Measurements from ENCODE around the gene RBL1.
"Not testable (repeated sequence)": the region's sequence is repeated elsewhere in the genome, so short reads cannot be mapped to it uniquely, and the experiment has no call there.

RBL1 gene

GRCh38 chr20:37000171-37000570 is 95.6 kb downstream of the RBL1 start:
- in situ Hi-C loops (cut with MboI; ENCODE audit: low sequenced_read_pairs) = not testable (repeated sequence)

GRCh38 chr20:36998652-36999051 is 97.1 kb downstream of the RBL1 start:
- in situ Hi-C loops (cut with MboI; ENCODE audit: low sequenced_read_pairs) = no loop called here

- in situ Hi-C loops (cut with MboI; ENCODE audit: low sequenced_read_pairs) = no loop called here
Observed at GRCh38 chr20:36997121-36997520, 98.7 kb downstream of the RBL1 start.

GRCh38 chr20:36994221-36994620 is 101.6 kb downstream of the RBL1 start:
- in situ Hi-C loops (cut with MboI; ENCODE audit: low sequenced_read_pairs) = not testable (repeated sequence)

- in situ Hi-C loops (cut with MboI; ENCODE audit: low sequenced_read_pairs) = no loop called here
Observed at GRCh38 chr20:36992802-36993334, 102.9 kb downstream of the RBL1 start.

- in situ Hi-C loops (cut with MboI; ENCODE audit: low sequenced_read_pairs) = no loop called here
Observed at GRCh38 chr20:36991703-36992102, 104.1 kb downstream of the RBL1 start.

GRCh38 chr20:36989797-36990196 is 106.0 kb downstream of the RBL1 start:
- in situ Hi-C loops (cut with MboI; ENCODE audit: low sequenced_read_pairs) = no loop called here

- in situ Hi-C loops (cut with MboI; ENCODE audit: low sequenced_read_pairs) = no loop called here
Observed at GRCh38 chr20:36988494-36988966, 107.3 kb downstream of the RBL1 start.

GRCh38 chr20:36984257-36984638 is 111.5 kb downstream of the RBL1 start:
- in situ Hi-C loops (cut with MboI; ENCODE audit: low sequenced_read_pairs) = no loop called here

- in situ Hi-C loops (cut with MboI; ENCODE audit: low sequenced_read_pairs) = no loop called here
Observed at GRCh38 chr20:36975099-36975818, 120.5 kb downstream of the RBL1 start.

GRCh38 chr20:36974660-36975059 is 121.1 kb downstream of the RBL1 start:
- in situ Hi-C loops (cut with MboI; ENCODE audit: low sequenced_read_pairs) = no loop called here

GRCh38 chr20:36971103-36971502 is 124.7 kb downstream of the RBL1 start:
- in situ Hi-C loops (cut with MboI; ENCODE audit: low sequenced_read_pairs) = no loop called here

GRCh38 chr20:36969478-36970186 is 126.2 kb downstream of the RBL1 start:
- in situ Hi-C loops (cut with MboI; ENCODE audit: low sequenced_read_pairs) = no loop called here

- in situ Hi-C loops (cut with MboI; ENCODE audit: low sequenced_read_pairs) = no loop called here
Observed at GRCh38 chr20:36969051-36969450, 126.7 kb downstream of the RBL1 start.

- in situ Hi-C loops (cut with MboI; ENCODE audit: low sequenced_read_pairs) = no loop called here
Observed at GRCh38 chr20:36967636-36968035, 128.2 kb downstream of the RBL1 start.

- in situ Hi-C loops (cut with MboI; ENCODE audit: low sequenced_read_pairs) = not testable (repeated sequence)
Observed at GRCh38 chr20:36966965-36967364, 128.8 kb downstream of the RBL1 start.

- in situ Hi-C loops (cut with MboI; ENCODE audit: low sequenced_read_pairs) = not testable (repeated sequence)
Observed at GRCh38 chr20:36962354-36962941, 133.3 kb downstream of the RBL1 start.

GRCh38 chr20:36959242-36959641 is 136.6 kb downstream of the RBL1 start:
- in situ Hi-C loops (cut with MboI; ENCODE audit: low sequenced_read_pairs) = no loop called here

GRCh38 chr20:36957875-36958667 is 137.7 kb downstream of the RBL1 start:
- in situ Hi-C loops (cut with MboI; ENCODE audit: low sequenced_read_pairs) = no loop called here

- in situ Hi-C loops (cut with MboI; ENCODE audit: low sequenced_read_pairs) = no loop called here
Observed at GRCh38 chr20:36956674-36957073, 139.1 kb downstream of the RBL1 start.

GRCh38 chr20:36956016-36956415 is 139.8 kb downstream of the RBL1 start:
- in situ Hi-C loops (cut with MboI; ENCODE audit: low sequenced_read_pairs) = no loop called here

All from hTERT RPE-1 (cell line).